ENCODE measurements around the gene PRND.

DNA sequence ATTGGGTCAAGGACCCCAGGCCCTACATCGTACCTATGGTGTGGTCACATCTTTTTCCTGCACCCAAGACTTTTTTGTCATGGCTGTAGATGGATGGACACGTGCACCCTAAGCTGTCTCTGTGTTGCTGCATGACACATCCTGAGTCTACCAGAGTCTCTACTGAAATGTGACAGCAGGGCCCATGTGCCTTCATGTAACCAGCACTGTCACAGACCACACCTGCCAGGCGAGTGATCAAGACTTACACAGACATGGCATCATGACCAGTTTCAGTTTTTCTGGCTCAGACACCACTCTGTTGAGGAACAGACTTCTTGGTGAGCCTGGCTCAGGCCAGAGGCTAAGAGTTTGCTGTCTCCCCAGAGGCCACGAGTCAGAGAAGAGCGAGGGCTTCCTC lies 7.6 kb downstream of the PRND start:
- TF ChIP-seq CTCF (IDR thresholded peaks at IDR 0.05; ENCODE audit: insufficient read depth, low read depth, low read length) (no peak), EZH2 (IDR thresholded peaks at IDR 0.05; ENCODE audit: insufficient read depth, low read length) (no peak)
